Tibial nerve (tissue), 4 donors: ENCODE results near the gene TACO1.

ENCODE experiments used
- CTCF ChIP-seq, 5 experiments: fragments of 200-600 bp in 3 of 5; fragments of 450-650 bp in 2 of 5; sonication (generic) in 3 of 5; IDR thresholded peaks; one replicate each; pipeline ENCODE4 v1.5.1; 2016 to 2019; ENCODE audit warnings: antibody characterized with exemption in 5 of 5, mild to moderate bottlenecking in 3 of 5, moderate library complexity in 2 of 5
- EP300 ChIP-seq, 2 donors: sonication (generic); formaldehyde crosslinking; IDR thresholded peaks; one replicate each; pipeline ENCODE4 v1.6.1; 2017; ENCODE audit warnings: antibody characterized with exemption in 2 of 2, mild to moderate bottlenecking in 1 of 2
- POLR2A ChIP-seq, 2 donors: fragments of 450-650 bp; IDR thresholded peaks; one replicate each; pipeline ENCODE4 v1.6.1; 2017; ENCODE audit warnings: antibody characterized with exemption in 2 of 2, mild to moderate bottlenecking in 2 of 2, moderate library complexity in 2 of 2

- no peak for TF ChIP-seq CTCF (IDR thresholded peaks at IDR 0.05)
- TF ChIP-seq POLR2A (IDR thresholded peaks at IDR 0.05): no peak
- TF ChIP-seq EP300 (IDR thresholded peaks at IDR 0.05): no peak
These were observed 21.1 kb upstream of the TACO1 start for GRCh38 chr17:63579633-63580032.
